ENCODE results near the gene PPFIBP1.

DNA sequence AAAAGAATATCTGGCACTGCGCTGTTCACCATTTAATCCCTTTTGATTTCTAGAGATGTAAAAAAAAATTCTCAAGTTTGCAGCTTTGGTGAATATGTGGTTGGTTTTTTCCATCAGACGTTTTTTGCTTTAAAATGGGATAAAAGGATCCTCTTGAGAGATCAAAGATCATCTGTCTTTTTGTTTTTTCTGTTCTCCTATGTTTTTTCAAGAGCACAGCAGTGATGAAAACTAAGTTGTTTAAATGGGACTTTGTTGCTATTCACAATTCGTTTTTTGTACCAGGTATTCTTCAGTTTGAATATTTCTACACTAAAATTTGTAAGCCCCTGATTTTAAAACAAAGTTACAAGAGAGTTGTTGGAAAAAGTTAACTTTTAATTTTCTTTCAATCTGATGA lies 142.5 kb downstream of the PPFIBP1 start:
- TF ChIP-seq CTCF (IDR thresholded peaks at IDR 0.05; ENCODE audit: low read depth, low read length): no peak
- TF ChIP-seq EZH2phosphoT487 (IDR thresholded peaks at IDR 0.05; ENCODE audit: low read depth): no peak

Measured in OCI-LY3 (cell line).